NCI-H2227 (cell line): Measurements from ENCODE around the gene CAPN10.
"Not testable (repeated sequence)": the region's sequence is repeated elsewhere in the genome, so short reads cannot be mapped to it uniquely, and the experiment has no call there.

Source experiments
- DNase-seq: peaks from one replicate; lab custom pipeline; 2025; ENCODE audit not compliant: unreplicated experiment; lab: John Stamatoyannopoulos, UW

The CAPN10 gene

DNA sequence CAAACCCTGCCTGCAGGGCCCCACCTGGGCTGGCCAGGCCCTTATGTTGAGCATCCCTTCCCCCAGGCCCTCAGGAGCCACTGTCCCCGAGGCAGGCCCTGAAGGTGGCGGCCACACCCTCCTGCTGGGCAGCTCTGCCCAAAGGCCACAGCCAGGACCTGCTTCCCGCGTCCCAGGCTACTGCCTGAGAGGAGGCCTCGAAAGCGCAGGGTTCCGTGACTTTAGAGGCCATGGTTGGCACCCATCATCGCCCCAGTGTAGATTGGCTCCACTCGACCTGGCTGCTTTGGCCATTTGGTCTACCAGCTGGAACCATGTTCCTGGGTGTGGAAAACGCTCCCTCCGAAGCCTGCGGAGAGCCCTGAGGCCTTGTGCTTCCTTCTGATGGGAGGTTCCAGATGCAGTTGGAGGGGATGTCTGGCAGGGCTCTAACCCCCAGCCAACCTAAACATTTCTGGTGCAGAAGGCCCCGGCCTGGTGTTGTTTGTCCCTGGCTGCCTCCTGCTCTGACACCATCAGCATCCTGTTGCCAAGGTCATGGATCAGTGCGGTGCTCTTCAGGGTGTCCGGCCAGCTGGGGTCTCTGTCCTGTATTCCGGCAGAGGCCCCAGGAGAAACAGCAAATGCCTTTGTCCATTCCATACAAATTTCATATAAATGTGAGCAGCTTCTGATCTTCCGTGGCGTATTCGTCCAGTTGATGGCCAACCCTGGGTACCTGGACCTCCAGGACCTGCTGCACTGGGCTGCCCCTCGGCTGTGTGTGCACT lies 14.7 kb downstream of the CAPN10 start:
- DNase-seq = no peak

- no peak for DNase-seq
These were observed 15.3 kb downstream of the CAPN10 start for GRCh38 chr2:240601831-240602160.

DNA sequence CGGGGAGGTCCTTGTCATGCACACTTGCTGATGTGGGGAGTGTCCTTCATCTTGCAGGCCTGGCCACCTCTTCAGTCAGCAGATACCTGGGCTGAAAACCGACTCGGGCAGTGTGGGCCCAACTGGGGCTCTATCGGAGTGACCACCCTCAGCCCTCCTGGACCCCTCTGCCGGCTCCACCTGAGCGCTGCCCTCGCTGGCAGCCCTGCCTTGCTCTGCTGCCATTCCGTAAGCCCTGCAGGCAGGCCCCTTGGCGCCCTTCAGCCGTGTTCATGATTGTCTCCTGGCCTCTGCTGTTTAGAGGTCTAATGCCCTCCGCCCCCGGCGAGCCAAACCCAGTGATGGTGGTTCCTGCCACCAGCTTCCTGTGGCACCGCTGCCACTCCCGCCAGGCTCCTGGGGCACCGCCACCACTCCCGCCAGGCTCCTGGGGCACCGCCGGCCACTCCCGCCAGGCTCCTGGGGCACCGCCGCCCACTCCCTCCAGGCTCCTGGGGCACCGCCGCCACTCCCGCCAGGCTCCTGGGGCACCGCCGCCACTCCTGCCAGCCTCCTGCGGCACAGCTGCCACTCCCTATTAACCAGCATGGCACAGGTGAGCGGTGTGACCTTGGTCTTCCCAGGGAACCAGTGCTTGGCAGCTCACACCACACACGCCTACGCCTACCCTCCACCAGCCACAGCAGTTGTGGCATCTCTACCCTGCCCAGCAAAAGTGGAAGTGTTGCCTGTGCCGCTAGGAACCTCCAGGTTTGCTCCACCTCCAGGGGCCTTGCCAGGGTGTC lies 15.9 kb downstream of the CAPN10 start:
- no peak for DNase-seq

DNA sequence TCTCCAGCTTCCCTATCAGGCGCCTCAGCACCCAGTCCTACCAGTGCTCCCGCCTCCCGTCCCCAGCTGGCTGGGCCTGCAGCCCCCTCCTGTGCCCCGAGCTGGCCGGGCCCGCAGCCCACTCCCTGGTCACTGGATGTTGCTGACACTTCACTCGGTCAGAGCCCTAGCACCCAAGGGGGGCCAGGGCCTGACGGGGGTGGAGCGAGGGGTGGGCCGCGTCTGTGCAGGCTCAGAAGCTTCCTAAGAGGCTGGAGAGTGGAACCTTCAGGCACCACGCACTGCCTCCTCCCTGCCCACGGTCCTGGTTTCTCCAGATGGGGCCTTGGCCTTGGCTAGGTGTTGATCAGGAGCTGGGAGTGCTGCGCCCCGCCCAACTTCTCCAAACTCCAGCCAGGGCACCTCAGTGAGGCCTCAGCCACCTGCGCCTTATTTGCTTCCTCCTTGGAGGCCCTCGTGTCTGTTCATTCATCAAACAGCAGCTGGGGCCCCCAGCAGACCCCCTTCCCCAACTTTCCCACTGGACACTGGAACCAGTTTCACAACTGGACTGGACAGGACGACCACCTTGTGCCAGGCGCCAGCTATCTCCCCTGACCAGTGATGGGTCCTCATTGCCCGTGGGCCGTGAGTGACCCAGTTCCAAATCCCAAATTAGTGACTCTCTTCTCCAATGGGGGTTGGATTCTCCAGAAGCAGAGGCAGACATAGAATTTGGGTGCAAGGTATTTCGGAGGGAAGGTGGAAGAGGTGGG lies 16.7 kb downstream of the CAPN10 start:
- DNase-seq = no peak

DNA sequence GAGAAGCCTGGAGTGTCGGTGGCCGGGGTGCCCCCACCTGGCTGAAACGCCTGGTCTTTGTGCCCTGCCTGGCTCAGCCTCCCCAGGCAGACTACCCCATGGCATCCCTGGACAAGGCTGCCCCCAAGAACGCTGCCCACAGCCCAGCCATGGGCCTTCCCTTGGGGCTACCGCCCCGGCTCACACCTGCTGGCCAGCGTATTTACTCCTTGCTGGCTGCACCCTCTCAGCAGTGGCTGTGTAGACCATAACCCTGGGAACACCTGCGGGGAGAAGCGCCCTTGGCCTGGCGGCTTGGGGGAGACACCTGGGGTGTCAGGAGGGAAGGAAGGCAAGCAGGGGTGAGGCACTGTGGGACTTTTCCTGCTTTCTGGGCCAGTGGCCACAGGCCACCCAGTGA lies 17.3 kb downstream of the CAPN10 start:
- DNase-seq = no peak

- peak; percentile 17 for DNase-seq
These were observed 17.9 kb downstream of the CAPN10 start for GRCh38 chr2:240604291-240604938.

DNA sequence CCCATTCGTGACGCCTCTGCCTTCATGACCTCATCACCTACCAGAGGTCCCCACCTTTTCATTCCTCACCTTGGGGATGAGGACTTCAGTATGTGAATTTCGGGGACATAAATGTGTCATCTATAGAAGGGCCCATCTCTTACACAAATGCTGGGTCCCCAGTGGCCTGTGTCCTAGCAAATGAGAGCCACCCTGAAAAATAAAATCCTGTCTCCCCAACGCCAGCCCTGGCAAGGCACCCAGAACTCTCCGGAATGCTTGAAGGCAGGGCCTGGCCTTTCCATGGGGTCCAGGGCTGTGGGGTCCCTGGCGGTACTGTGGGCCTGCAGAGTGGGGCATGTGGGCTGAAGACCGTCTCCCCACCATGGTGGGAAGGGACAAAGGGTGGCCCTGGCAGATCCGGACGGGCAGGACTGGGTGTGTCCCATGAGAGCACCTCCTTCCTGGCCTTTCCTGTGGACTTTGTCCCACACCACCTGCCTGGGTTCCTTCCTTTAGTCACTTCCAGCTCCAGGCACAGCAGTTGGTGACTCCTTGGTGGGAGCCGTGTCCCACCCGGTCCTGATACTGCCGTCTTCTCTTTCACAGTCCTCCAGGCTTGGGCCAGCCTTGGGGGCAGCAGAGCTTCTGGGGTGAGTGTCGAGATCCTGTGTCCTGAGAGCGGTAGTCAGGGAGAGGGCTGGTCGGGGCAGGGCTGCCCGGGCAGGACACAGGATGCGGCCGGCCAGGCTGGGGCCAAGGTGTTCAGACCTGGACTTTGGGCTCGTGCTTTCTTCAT lies 18.6 kb downstream of the CAPN10 start:
- DNase-seq = no peak

DNA sequence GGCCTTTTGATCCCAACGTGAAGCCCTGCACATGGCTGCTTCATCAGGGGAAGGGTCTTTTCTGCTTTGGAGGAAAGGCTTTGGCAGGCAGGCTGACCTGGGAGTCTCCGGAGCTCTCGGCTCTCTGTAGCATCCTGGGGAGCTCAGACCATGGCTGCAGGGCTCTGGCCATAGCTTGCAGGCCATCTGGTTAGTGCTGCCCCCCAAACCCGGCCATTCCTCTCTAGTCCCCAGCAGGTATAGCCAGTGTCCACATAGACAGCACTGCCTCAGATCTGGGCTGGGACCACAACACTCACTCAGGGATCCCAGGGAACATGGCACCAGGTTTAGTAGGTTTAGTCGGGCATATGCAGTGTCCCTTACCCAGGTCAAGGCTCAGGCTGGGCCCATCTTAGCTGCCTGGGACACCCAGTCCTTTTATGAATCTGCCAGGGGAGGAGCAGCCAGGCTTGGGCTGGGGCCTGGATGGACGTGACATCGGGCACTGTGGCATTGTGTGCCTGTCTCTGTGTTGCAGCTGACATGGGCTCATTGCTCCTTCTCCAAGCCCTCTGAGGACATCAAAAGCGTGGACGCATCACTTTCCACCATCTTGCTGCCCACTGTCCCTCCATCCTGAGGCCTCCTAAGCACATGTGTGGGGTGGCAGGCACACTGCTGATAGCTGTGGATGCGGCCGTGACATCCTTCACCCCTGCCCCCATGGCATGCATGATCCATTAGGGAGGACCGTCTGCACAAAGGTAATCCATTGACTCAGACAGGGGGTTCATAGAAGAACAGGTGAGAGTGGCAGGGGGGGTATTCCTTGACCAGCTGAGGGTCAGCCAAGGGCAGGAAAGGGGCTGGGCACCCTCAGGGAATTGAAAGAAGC lies 19.6 kb downstream of the CAPN10 start:
- no peak for DNase-seq

- no peak for DNase-seq
These were observed 25.2 kb downstream of the CAPN10 start for GRCh38 chr2:240611601-240612210.

- no peak for DNase-seq
These were observed 27.2 kb downstream of the CAPN10 start for GRCh38 chr2:240613781-240614180.

GRCh38 chr2:240614391-240614790 lies 27.9 kb downstream of the CAPN10 start:
- no peak for DNase-seq

DNA sequence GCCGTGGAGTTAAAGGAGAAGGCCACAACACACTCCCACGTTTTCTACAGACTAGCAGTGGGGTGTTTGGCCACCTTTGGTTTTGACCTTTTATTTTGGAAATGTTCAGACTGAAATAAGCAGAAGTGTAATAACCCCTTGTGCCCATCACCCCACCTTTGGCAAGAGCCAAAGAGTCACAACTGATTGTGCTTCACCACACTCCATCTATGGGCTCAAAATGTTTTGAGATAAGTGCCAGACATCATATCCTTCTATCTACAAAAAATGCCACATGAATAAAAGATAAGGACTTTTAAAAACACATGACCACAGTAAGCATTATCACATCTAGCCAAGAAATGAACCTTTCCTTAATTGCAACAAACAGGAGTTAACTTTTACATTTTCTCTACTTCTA lies 28.9 kb downstream of the CAPN10 start:
- DNase-seq = no peak

GRCh38 chr2:240615820-240616547 lies 29.4 kb downstream of the CAPN10 start:
- no peak for DNase-seq

GRCh38 chr2:240616860-240617666 lies 30.5 kb downstream of the CAPN10 start:
- DNase-seq = not testable (repeated sequence)

DNA sequence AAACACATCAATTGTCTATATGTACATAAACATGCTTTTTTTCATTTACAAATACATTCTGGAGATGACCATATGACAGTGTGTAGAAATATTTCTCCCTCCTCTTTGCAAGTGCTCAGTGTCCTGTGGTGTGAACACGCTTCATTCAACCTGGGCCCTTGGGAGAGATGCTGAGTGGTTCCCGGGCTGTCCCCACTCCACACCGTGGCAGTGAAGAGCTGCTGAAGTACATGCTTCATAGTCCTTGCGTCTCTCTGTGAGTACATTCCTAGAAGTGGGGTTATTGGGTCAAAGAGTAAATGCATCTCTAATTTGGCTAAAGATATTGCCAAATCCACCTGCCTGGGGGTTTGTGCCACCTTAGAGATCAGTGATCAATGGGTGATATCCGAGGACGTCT lies 32.2 kb downstream of the CAPN10 start:
- no peak for DNase-seq

GRCh38 chr2:240619506-240620148 lies 33.1 kb downstream of the CAPN10 start:
- no peak for DNase-seq

DNA sequence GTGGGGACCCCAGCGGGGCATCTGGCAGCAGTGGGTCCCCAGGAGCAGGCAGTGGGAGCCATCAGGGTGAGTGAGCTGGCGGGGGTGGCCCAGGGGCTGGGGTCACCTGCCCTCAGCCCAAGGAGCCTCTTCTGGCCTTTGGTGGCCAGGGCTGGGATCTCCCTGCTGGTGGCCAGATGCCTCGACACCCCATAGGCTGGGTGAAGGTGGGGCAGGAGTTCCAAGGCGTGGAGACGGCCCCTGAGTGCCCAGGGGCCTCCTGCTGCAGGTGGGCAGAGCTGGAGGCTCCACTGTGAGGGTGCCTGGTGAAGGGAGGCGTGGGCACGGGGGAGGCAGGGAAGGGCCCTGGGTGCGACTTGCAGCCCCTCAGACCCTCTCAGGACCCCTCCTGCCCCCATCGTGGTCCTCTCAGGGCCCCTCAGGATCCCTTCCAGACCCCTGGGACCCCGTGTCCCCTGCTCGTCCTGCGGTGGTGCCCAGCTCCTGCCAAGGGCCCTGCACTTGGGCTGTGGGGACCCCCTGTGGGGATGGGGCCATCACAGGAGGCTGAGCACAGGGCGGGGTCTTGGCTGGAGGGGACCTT lies 33.7 kb downstream of the CAPN10 start:
- DNase-seq = no peak
